Measurements from ENCODE around the gene ANO10.

GRCh38 chr3:43629741-43630140, 7.9 kb upstream of the ANO10 start:
- TF ChIP-seq POLR2A (IDR thresholded peaks at IDR 0.05) (no peak), CTCF (IDR thresholded peaks at IDR 0.05) (no peak)

Measured in heart left ventricle (tissue), 13 donors.